Chondrocyte (in vitro differentiated cells): ENCODE results near the gene SYNE1. TPM values are rescaled to one million over a fixed set of nuclear protein-coding genes. Genes with fewer than 3 reads are reported as not detected.
"Not testable (repeated sequence)": the region's sequence is repeated elsewhere in the genome, so short reads cannot be mapped to it uniquely, and the experiment has no call there.

Experiments used
- DNase-seq: peaks from one replicate; pipeline ENCODE4 v3.0.0; 2021; ENCODE audit warnings: mixed read lengths, low spot score
- H3K27ac Mint-ChIP-seq: one replicate; pipeline ENCODE4 v1.8.0; 2021; ENCODE audit warnings: mild to moderate bottlenecking, moderate library complexity, mixed read lengths; ENCODE audit not compliant: unreplicated experiment
- H3K27me3 Mint-ChIP-seq: 2 replicates; pipeline ENCODE4 v1.8.0; 2021; ENCODE audit warnings: low read depth, mixed read lengths
- H3K36me3 Mint-ChIP-seq: 2 replicates; pipeline ENCODE4 v1.8.0; 2021; ENCODE audit warnings: low read depth, mixed read lengths
- H3K4me1 Mint-ChIP-seq: 2 replicates; pipeline ENCODE4 v1.8.0; 2021; ENCODE audit warnings: low read depth, mild to moderate bottlenecking, mixed read lengths
- H3K4me3 Mint-ChIP-seq: one replicate; pipeline ENCODE4 v1.8.0; 2021; ENCODE audit warnings: mild to moderate bottlenecking, moderate library complexity, mixed read lengths; ENCODE audit not compliant: unreplicated experiment
- H3K9me3 Mint-ChIP-seq: 2 replicates; pipeline ENCODE4 v1.8.0; 2021; ENCODE audit warnings: low read depth, mixed read lengths
- CTCF ChIP-seq: fragments of 200-600 bp; sonication (generic); IDR thresholded peaks from 2 replicates; pipeline ENCODE4 v1.5.0; 2021; ENCODE audit warnings: antibody characterized with exemption, mild to moderate bottlenecking, moderate library complexity
- total RNA-seq: library from RNA; stranded (reverse); gene quantifications from 3 replicates; pipeline ENCODE4 v1.2.1, GENCODE V29; 2021

SYNE1 gene
- total RNA-seq, 1 donor from 2014 or later, result 151 TPM

- peaks cover 34% of the 10 kb centered on the region for H3K4me1 Mint-ChIP-seq
- no peak for TF ChIP-seq CTCF
- peak overlapping the region; percentile 82 for H3K27ac Mint-ChIP-seq
- DNase-seq, result no peak
- H3K9me3 Mint-ChIP-seq, result no peaks in the 10 kb centered on the region
- no peak overlapping the region for H3K4me3 Mint-ChIP-seq
- H3K27me3 Mint-ChIP-seq, result no peaks in the 10 kb centered on the region
- H3K36me3 Mint-ChIP-seq, result peaks cover 43% of the 10 kb centered on the region
These were observed 489.9 kb downstream of the SYNE1 start for GRCh38 chr6:152147269-152147668.

GRCh38 chr6:152146385-152146784, 490.8 kb downstream of the SYNE1 start:
- peak overlapping the region; percentile 28 for H3K4me3 Mint-ChIP-seq
- no peak for DNase-seq
- H3K9me3 Mint-ChIP-seq, result no peaks in the 10 kb centered on the region
- TF ChIP-seq CTCF, result no peak
- peaks cover 34% of the 10 kb centered on the region for H3K4me1 Mint-ChIP-seq
- H3K27ac Mint-ChIP-seq, result peak overlapping the region; percentile 82
- peaks cover 36% of the 10 kb centered on the region for H3K36me3 Mint-ChIP-seq
- no peaks in the 10 kb centered on the region for H3K27me3 Mint-ChIP-seq

- DNase-seq, result no peak
- H3K27me3 Mint-ChIP-seq, result no peaks in the 10 kb centered on the region
- no peaks in the 10 kb centered on the region for H3K9me3 Mint-ChIP-seq
- peaks cover 23% of the 10 kb centered on the region for H3K4me1 Mint-ChIP-seq
- H3K27ac Mint-ChIP-seq, result no peak overlapping the region
- TF ChIP-seq CTCF, result no peak
- H3K4me3 Mint-ChIP-seq, result no peak overlapping the region
- peaks cover 30% of the 10 kb centered on the region for H3K36me3 Mint-ChIP-seq
These were observed 493.8 kb downstream of the SYNE1 start for GRCh38 chr6:152143359-152143758.

GRCh38 chr6:152142105-152142504, 495.1 kb downstream of the SYNE1 start:
- Mint-ChIP-seq H3K4me1 (peaks cover 17% of the 10 kb centered on the region), H3K4me3 (no peak overlapping the region)

GRCh38 chr6:152138344-152138743, 498.8 kb downstream of the SYNE1 start:
- not testable (repeated sequence) for H3K27me3 Mint-ChIP-seq, DNase-seq, H3K4me1 Mint-ChIP-seq, H3K27ac Mint-ChIP-seq, H3K9me3 Mint-ChIP-seq, H3K4me3 Mint-ChIP-seq
- H3K36me3 Mint-ChIP-seq, result peaks cover 41% of the 10 kb centered on the region

More at GRCh38 chr6:152142105-152142504, 495.1 kb downstream of the SYNE1 start:
- H3K9me3 Mint-ChIP-seq, result no peaks in the 10 kb centered on the region
- DNase-seq, result no peak
- TF ChIP-seq CTCF, result no peak
- H3K27ac Mint-ChIP-seq, result no peak overlapping the region
- H3K27me3 Mint-ChIP-seq, result no peaks in the 10 kb centered on the region
- H3K36me3 Mint-ChIP-seq, result peaks cover 24% of the 10 kb centered on the region

- no peak for TF ChIP-seq CTCF
- Mint-ChIP-seq H3K4me3 (no peak overlapping the region), H3K4me1 (no peaks in the 10 kb centered on the region), H3K27me3 (no peaks in the 10 kb centered on the region), H3K27ac (no peak overlapping the region), H3K9me3 (no peaks in the 10 kb centered on the region), H3K36me3 (peaks cover 51% of the 10 kb centered on the region)
- no peak for DNase-seq
These were observed 500.7 kb downstream of the SYNE1 start for GRCh38 chr6:152136449-152136825.
